ENCODE data around the gene AICDA.

DNA sequence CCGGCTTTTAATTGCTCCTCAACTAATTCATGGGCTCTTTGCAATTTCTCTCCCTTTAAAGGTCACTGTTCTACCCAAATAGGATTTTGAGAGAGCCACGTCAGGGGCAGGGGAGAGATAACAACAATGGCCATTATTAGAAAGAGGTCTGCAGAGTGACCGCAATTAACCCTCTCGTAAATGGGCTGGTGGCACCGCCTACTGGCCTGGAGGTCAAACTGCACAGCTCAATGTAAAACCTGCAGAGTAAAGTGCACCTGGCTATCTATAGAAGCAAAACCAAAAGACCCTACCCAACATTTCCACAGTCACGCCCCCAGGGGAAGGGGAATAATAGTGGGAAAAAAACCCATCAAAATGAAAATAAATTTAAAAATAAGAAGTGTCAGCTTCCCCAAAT lies 50.3 kb downstream of the AICDA start:
- TF ChIP-seq, protein P1, sequence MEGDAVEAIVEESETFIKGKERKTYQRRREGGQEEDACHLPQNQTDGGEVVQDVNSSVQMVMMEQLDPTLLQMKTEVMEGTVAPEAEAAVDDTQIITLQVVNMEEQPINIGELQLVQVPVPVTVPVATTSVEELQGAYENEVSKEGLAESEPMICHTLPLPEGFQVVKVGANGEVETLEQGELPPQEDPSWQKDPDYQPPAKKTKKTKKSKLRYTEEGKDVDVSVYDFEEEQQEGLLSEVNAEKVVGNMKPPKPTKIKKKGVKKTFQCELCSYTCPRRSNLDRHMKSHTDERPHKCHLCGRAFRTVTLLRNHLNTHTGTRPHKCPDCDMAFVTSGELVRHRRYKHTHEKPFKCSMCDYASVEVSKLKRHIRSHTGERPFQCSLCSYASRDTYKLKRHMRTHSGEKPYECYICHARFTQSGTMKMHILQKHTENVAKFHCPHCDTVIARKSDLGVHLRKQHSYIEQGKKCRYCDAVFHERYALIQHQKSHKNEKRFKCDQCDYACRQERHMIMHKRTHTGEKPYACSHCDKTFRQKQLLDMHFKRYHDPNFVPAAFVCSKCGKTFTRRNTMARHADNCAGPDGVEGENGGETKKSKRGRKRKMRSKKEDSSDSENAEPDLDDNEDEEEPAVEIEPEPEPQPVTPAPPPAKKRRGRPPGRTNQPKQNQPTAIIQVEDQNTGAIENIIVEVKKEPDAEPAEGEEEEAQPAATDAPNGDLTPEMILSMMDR (IDR thresholded peaks at IDR 0.05): no peak
- TF ChIP-seq EP300 (IDR thresholded peaks at IDR 0.05): no peak
- no peak for TF ChIP-seq POLR2AphosphoS5 (IDR thresholded peaks at IDR 0.05)
- no peak for TF ChIP-seq POLR2A (IDR thresholded peaks at IDR 0.05)
